Gastrocnemius medialis (tissue), 4 donors: Measurements from ENCODE around the gene SETBP1. TPM values are rescaled to one million over a fixed set of nuclear protein-coding genes. Genes with fewer than 3 reads are reported as not detected.

Experiments
- ATAC-seq, 2 donors: fragments of 150-250 bp; one replicate each; pipeline ENCODE4 v1.9.1; 2016
- DNase-seq, 2 donors: peaks; one replicate each; pipeline ENCODE4 v3.0.0-alpha.2; 2019
- H3K27ac ChIP-seq, 4 donors: fragments of 200-600 bp; sonication (generic); 1 replicate in 1 of 4; 2 replicates in 3 of 4; pipeline ENCODE4 v1.5.1; 2016 to 2018; ENCODE audit warnings: mild to moderate bottlenecking in 2 of 4, moderate library complexity in 1 of 4
- H3K27me3 ChIP-seq, 3 donors: fragments of 200-600 bp; sonication (generic) in 2 of 3; 1 replicate in 1 of 3; 2 replicates in 2 of 3; pipeline versions ENCODE4 v1.5.1 to v1.6.0; 2016 to 2019; ENCODE audit warnings: mild to moderate bottlenecking in 1 of 3, moderate library complexity in 1 of 3
- H3K36me3 ChIP-seq, 2 donors: fragments of 200-600 bp; sonication (generic) in 1 of 2; one replicate each; pipeline ENCODE4 v1.5.1; 2017 to 2018
- H3K4me1 ChIP-seq, 2 donors: fragments of 200-600 bp; sonication (generic) in 1 of 2; one replicate each; pipeline ENCODE4 v1.5.1; 2016 to 2017; ENCODE audit warnings: mild to moderate bottlenecking in 2 of 2
- H3K4me3 ChIP-seq, 4 donors: fragments of 200-600 bp; sonication (generic) in 3 of 4; 1 replicate in 1 of 4; 2 replicates in 3 of 4; pipeline ENCODE4 v1.5.1; 2016 to 2019; ENCODE audit warnings: mild to moderate bottlenecking in 2 of 4
- H3K9me3 ChIP-seq, 3 donors: fragments of 200-600 bp; sonication (generic) in 2 of 3; 1 replicate in 1 of 3; 2 replicates in 2 of 3; pipeline ENCODE4 v1.5.1; 2016 to 2019
- CTCF ChIP-seq, 5 experiments: fragments of 450-650 bp in 3 of 5; fragments of 200-600 bp in 2 of 5; sonication (generic) in 2 of 5; IDR thresholded peaks in 4 of 5; conservative IDR thresholded peaks in 1 of 5; 1 replicate in 4 of 5; 2 replicates in 1 of 5; pipeline ENCODE4 v1.5.1; 2016 to 2019; ENCODE audit warnings: antibody characterized with exemption in 5 of 5, mild to moderate bottlenecking in 3 of 5, moderate library complexity in 3 of 5
- POLR2A ChIP-seq, 2 donors: fragments of 450-650 bp; IDR thresholded peaks; one replicate each; pipeline ENCODE4 v1.6.1; 2017; ENCODE audit warnings: antibody characterized with exemption in 2 of 2, mild to moderate bottlenecking in 2 of 2, moderate library complexity in 2 of 2
- in situ Hi-C, 4 donors: fragments of 200-750 bp; cut with MboI; loops; one replicate each; pipeline versions ENCODE4 v1.15.0 to v1.8.0; 2017; ENCODE audit warnings: low sequenced_read_pairs in 4 of 4
- intact Hi-C: fragments of 100-400 bp; cut with DNase I; formaldehyde crosslinking; loops from one replicate; pipeline ENCODE4 v1.15.1; 2023; ENCODE audit warnings: low total_unique reads
- total RNA-seq, 4 donors: library from RNA; depleted of rRNA; stranded (reverse); fragments of >200 nt; gene quantifications; one replicate each; pipeline versions ENCODE4 v1.1.0 to v1.2.3, GENCODE V29; 2016

The SETBP1 gene
- total RNA-seq, 4 donors from 2014 or later = 9.2 to 20.0 (median 15.3) TPM

GRCh38 chr18:44911773-44912172, 231.1 kb downstream of the SETBP1 start:
- Histone ChIP-seq H3K4me3 (no peak overlapping the region), H3K36me3 (no peaks in the 10 kb centered on the region), H3K27ac (no peak overlapping the region), H3K27me3 (no peaks in the 10 kb centered on the region), H3K9me3 (no peaks in the 10 kb centered on the region), H3K4me1 (peaks cover 34 to 60% of the 10 kb centered on the region in 2 donors)
- in situ Hi-C loops = loop anchor here in 1 of 4 donors (25.0 kb wide), 1 partner anchor 476 kb away; no protein-coding TSS in a partner anchor
- intact Hi-C loops = no loop called here
- no peak for DNase-seq
- no peak for ATAC-seq
- no peak for TF ChIP-seq CTCF (IDR thresholded peaks at IDR 0.05 in 4 of 5, conservative IDR thresholded peaks at IDR 0.05 in 1 of 5)
- no peak for TF ChIP-seq POLR2A (IDR thresholded peaks at IDR 0.05)

- Histone ChIP-seq H3K27me3 (no peaks in the 10 kb centered on the region), H3K27ac (no peak overlapping the region), H3K4me1 (peaks cover 45 to 71% of the 10 kb centered on the region in 2 donors), H3K4me3 (no peak overlapping the region), H3K9me3 (no peaks in the 10 kb centered on the region), H3K36me3 (no peaks in the 10 kb centered on the region)
- in situ Hi-C loops (loop anchor here in 1 of 4 donors (25.0 kb wide), 1 partner anchor 474 kb away; no protein-coding TSS in a partner anchor), intact Hi-C loops (no loop called here)
- DNase-seq (no peak), ATAC-seq (no peak)
- no peak for TF ChIP-seq CTCF (IDR thresholded peaks at IDR 0.05 in 4 of 5, conservative IDR thresholded peaks at IDR 0.05 in 1 of 5)
- TF ChIP-seq POLR2A (IDR thresholded peaks at IDR 0.05) = no peak
Measured at GRCh38 chr18:44912740-44913478, 232.2 kb downstream of the SETBP1 start.

- no peaks in the 10 kb centered on the region for H3K36me3 ChIP-seq
- H3K4me1 ChIP-seq = peaks cover 49 to 72% of the 10 kb centered on the region in 2 donors
- ATAC-seq (no peak), DNase-seq (no peak)
- H3K27me3 ChIP-seq = no peaks in the 10 kb centered on the region
- intact Hi-C loops = no loop called here
- TF ChIP-seq CTCF (IDR thresholded peaks at IDR 0.05 in 4 of 5, conservative IDR thresholded peaks at IDR 0.05 in 1 of 5) (no peak), POLR2A (IDR thresholded peaks at IDR 0.05) (no peak)
- no peak overlapping the region for H3K4me3 ChIP-seq
- in situ Hi-C loops = loop anchor here in 1 of 4 donors (25.0 kb wide), 1 partner anchor 473 kb away; no protein-coding TSS in a partner anchor
- no peaks in the 10 kb centered on the region for H3K9me3 ChIP-seq
- H3K27ac ChIP-seq = no peak overlapping the region
Measured at GRCh38 chr18:44914028-44914427, 233.3 kb downstream of the SETBP1 start.

- Histone ChIP-seq H3K27me3 (no peaks in the 10 kb centered on the region), H3K4me3 (no peak overlapping the region), H3K27ac (peak overlapping the region; percentile 15 to 74 (median 46)), H3K4me1 (peaks cover 44 to 71% of the 10 kb centered on the region in 2 donors), H3K36me3 (no peaks in the 10 kb centered on the region), H3K9me3 (no peaks in the 10 kb centered on the region)
- no peak for TF ChIP-seq CTCF (IDR thresholded peaks at IDR 0.05 in 4 of 5, conservative IDR thresholded peaks at IDR 0.05 in 1 of 5)
- TF ChIP-seq POLR2A (IDR thresholded peaks at IDR 0.05) = no peak
- intact Hi-C loops (no loop called here), in situ Hi-C loops (loop anchor here in 1 of 4 donors (25.0 kb wide), 1 partner anchor 472 kb away; no protein-coding TSS in a partner anchor)
- ATAC-seq (no peak), DNase-seq (no peak)
Measured at GRCh38 chr18:44915213-44915612, 234.5 kb downstream of the SETBP1 start.
